HG02884 (cell line): ENCODE data around the gene FYN.

Experiments
- ATAC-seq: cut with Tn5 transposase; IDR thresholded peaks from one replicate; pipeline ENCODE4 v1.9.1; 2021; ENCODE audit warnings: mild to moderate bottlenecking, moderate library complexity; ENCODE audit not compliant: unreplicated experiment

The FYN gene

GRCh38 chr6:111854683-111855082, 18.6 kb downstream of the FYN start:
- ATAC-seq = no peak

DNA sequence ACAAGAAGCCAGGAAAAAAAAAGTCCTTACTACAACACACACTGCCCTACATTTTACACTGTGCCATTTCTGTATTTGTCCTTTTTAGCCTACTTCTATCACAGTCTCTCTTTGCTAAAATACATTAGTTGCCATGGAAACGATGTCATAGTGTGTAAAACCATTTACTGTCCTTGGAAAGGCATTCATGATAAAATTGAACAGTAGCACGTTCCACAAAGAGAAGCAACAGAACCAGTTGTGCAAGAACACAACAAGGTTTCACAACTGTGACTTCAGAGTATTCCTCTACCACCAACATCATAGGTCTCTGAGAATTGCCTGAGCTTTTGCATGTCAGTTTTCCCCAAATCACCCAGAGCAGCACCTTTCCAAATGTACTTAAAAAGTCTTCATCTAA, 20.5 kb downstream of the FYN start:
- no peak for ATAC-seq

GRCh38 chr6:111850295-111850937, 22.8 kb downstream of the FYN start:
- peak; percentile 39 for ATAC-seq

DNA sequence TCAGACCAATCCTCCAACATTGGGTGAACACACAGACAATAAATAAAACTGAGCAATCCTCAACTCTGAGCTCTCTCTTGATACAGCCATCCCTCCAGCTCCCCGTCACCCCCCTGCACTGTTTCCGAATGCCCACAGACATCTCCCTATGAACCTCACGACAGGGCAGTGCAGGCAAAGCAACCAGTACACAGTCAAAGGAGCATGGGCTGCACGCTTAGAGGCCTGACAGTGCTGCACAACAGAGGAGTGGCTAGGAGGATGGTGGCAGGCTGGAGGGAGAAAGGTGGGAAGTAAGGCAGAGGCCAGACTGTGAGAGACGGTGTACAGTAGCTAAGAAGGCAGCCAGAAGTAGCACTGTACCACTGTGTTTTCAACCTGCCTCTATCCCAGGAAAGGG, 24.0 kb downstream of the FYN start:
- no peak for ATAC-seq

DNA sequence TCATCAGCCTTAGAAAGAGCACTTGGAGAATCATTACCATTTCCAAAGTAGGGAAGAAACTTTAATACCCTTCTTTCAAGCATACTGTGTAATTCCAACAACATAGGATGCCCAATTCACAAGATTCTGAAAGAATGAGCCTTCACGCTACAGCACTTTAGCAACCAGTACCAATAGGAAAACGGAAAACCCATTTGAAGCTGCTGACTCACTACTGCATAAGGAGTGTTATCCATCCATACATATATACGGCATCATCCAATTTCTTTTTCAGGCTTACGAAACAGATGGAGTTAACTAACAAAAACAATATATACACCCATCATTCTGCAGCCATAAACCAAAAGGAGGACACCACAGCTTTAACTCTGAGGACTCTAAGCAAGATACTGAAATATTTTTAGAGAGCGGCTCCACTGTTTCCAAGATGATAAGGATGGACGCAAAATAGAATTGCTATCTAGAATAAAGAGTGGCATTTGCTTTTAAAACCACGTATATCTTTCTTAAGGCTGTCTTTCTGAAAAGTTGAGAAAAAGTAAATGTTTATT, 24.9 kb downstream of the FYN start:
- no peak for ATAC-seq

- ATAC-seq = no peak
These were observed 26.5 kb downstream of the FYN start for GRCh38 chr6:111846492-111847409.

GRCh38 chr6:111846066-111846465, 27.2 kb downstream of the FYN start:
- no peak for ATAC-seq

DNA sequence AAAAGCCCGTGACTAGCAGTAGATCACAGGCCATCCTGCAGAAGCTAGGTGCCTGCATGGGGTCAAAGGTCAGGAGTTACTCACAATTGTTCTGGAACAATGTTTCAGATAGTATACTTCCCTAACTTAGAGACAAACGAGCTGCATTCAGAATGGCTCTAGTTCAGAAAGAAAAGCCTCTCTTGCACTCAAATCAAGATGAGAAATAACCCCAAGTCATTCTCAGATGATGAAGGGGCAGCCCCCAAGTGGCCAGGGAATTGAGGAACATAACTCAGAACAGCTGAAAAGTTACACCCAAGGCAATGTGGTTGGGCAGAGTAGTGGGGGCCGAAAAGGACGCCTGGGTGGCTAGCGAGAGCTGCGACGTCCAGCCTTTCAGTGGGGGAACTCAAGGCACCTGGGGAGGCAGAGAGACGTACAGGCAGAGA, 27.8 kb downstream of the FYN start:
- peak; percentile 54 for ATAC-seq

DNA sequence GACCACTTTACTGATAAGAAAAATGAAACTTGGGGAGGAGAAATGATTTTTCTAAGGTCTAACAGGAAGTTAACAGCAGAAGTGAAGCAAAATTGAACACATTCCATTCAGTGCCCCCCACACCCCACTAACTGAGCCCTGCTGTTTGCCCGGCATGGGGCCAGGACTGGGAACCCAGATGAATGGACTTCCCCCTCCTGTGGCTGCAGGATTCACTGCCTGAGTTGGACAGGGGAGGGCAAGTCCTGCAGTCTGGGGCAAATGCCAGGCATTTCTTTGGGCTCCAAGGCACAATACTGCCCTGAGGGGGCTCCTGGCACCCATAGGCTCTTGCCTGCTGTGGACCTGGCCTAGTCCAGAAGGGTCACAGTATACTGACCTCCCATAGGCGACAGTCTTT, 28.3 kb downstream of the FYN start:
- ATAC-seq = no peak

GRCh38 chr6:111844376-111844775, 28.9 kb downstream of the FYN start:
- ATAC-seq = no peak

GRCh38 chr6:111843347-111844147, 29.7 kb downstream of the FYN start:
- no peak for ATAC-seq

GRCh38 chr6:111842891-111843290, 30.4 kb downstream of the FYN start:
- ATAC-seq = no peak

GRCh38 chr6:111842271-111842822, 30.9 kb downstream of the FYN start:
- ATAC-seq = no peak

DNA sequence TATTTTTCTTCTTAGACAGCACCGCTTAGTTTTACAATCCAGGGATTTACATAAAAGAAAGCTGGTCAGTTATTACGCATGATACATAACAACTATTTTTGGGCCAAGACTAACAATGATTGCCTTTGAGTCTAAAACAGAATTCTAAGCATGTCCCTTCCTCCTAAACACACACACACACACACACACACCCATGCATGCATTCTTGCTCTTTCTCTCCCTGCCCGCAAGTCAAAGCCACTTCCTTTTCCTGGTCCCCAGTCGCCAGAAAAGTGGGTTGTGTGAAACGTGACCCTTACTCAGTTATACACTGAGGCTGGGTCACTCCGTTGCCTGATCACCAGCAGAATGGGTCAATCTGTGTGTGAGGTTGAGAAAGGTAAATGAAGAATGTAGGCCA, 31.4 kb downstream of the FYN start:
- ATAC-seq = no peak

- ATAC-seq = no peak
These were observed 32.4 kb downstream of the FYN start for GRCh38 chr6:111840803-111841202.

- no peak for ATAC-seq
These were observed 34.3 kb downstream of the FYN start for GRCh38 chr6:111838749-111839484.

DNA sequence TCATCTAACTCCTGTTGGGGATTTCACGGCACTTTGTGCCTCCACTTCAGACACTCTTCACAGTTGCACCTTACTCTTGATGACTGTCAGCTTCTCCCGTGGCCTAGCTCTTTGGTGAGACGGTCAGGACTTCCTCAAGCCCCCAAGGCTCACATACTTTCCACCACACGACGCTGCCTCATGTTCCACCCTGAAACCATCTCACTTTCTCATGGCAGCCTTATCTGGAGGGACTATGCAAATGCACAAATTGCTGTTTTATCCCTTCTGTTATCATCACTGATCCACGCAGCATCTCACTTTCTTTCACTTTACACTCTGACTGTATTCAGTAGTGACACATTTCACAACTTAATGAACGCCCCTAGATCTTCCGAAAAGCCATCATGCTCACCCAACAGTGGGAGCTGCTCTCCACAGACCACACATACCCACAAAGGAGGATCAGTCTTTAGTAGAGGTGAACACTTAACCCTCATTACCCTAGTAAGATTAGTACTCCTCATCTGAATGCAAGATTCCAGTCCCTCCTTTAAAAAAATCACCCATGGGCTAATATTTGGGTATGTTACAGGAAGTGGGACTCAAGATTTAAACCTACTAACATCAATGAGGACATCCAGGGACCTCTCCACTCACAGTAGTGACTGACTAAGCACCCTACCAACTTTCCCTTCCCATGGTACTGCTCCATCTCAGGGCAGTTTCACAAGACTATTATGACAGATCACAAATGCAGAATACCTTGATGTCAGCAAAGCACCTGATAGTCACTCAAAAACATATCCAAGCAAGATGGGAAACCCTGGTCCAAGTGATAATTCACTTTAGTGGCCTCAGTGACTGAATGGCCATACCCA, 35.4 kb downstream of the FYN start:
- ATAC-seq = peak; percentile 76

- ATAC-seq = no peak
These were observed 36.2 kb downstream of the FYN start for GRCh38 chr6:111837007-111837406.

- no peak for ATAC-seq
These were observed 37.4 kb downstream of the FYN start for GRCh38 chr6:111835807-111836206.
